CD14-positive monocyte (primary cell): ENCODE data around the gene CRYBA2. TPM values are rescaled to one million over a fixed set of nuclear protein-coding genes. Genes with fewer than 3 reads are reported as not detected.

Experiments
- DNase-seq, 3 donors: peaks; one replicate each; pipeline ENCODE4 v3.0.0-alpha.2; 2011 to 2022
- H2AFZ ChIP-seq: 2 replicates; pipeline ENCODE4 v1.6.0; 2012; ENCODE audit warnings: mild to moderate bottlenecking, low read depth, low read length, inconsistent platforms; ENCODE audit not compliant: insufficient read depth, poor library complexity, severe bottlenecking
- H3K27ac ChIP-seq, 2 donors: 1 replicate in 1 of 2; 2 replicates in 1 of 2; pipeline ENCODE4 v1.5.1; 2012 to 2013; ENCODE audit warnings: low read length in 2 of 2, control low read depth in 1 of 2, inconsistent platforms in 1 of 2, low read depth in 1 of 2, mild to moderate bottlenecking in 1 of 2
- H3K27me3 ChIP-seq, 2 donors: one replicate each; pipeline versions ENCODE4 v1.6.0 to v1.6.1; 2011 to 2013; ENCODE audit warnings: low read length in 2 of 2; ENCODE audit not compliant: control insufficient read depth in 2 of 2, insufficient read depth in 2 of 2
- H3K36me3 ChIP-seq, 2 donors: replicated peaks in 1 of 2; 1 replicate in 1 of 2; 2 replicates in 1 of 2; pipeline versions ENCODE4 v1.5.1 to v1.6.1; 2012 to 2013; ENCODE audit warnings: low read length in 2 of 2, control low read depth in 1 of 2, inconsistent platforms in 1 of 2, mild to moderate bottlenecking in 1 of 2; ENCODE audit not compliant: insufficient read depth in 2 of 2, control insufficient read depth in 1 of 2
- H3K4me1 ChIP-seq, 2 donors: 1 replicate in 1 of 2; 2 replicates in 1 of 2; pipeline versions ENCODE4 v1.5.1 to v1.6.1; 2012 to 2013; ENCODE audit warnings: low read length in 2 of 2, control low read depth in 1 of 2, inconsistent platforms in 1 of 2, mild to moderate bottlenecking in 1 of 2, moderate library complexity in 1 of 2; ENCODE audit not compliant: insufficient read depth in 2 of 2, control insufficient read depth in 1 of 2
- H3K4me2 ChIP-seq: replicated peaks from 2 replicates; pipeline ENCODE3; 2012; ENCODE audit warnings: low read length, moderate library complexity, mild to moderate bottlenecking; ENCODE audit not compliant: poor library complexity, severe bottlenecking; ENCODE audit errors: extremely low read depth
- H3K4me3 ChIP-seq, 3 experiments: fragments of 200-600 bp in 1 of 3; sonication (generic) in 1 of 3; replicated peaks in 1 of 3; 1 replicate in 2 of 3; 2 replicates in 1 of 3; pipeline ENCODE4 v1.5.1; 2011 to 2013; ENCODE audit warnings: low read length in 3 of 3, mild to moderate bottlenecking in 3 of 3, control low read depth in 2 of 3, low read depth in 2 of 3, inconsistent platforms in 1 of 3, moderate library complexity in 1 of 3
- H3K79me2 ChIP-seq: 2 replicates; pipeline ENCODE4 v1.6.0; 2012; ENCODE audit warnings: mild to moderate bottlenecking, control low read depth, inconsistent platforms, low read length, moderate library complexity; ENCODE audit not compliant: insufficient read depth
- H3K9ac ChIP-seq: 2 replicates; pipeline ENCODE4 v1.6.0; 2017; ENCODE audit warnings: low read length, mild to moderate bottlenecking; ENCODE audit not compliant: insufficient read depth, poor library complexity, severe bottlenecking
- H3K9me3 ChIP-seq, 2 donors: replicated peaks in 1 of 2; 1 replicate in 1 of 2; 2 replicates in 1 of 2; pipeline versions ENCODE4 v1.5.1 to v1.6.1; 2012 to 2013; ENCODE audit warnings: low read length in 2 of 2, control low read depth in 1 of 2; ENCODE audit not compliant: control insufficient read depth in 1 of 2, insufficient read depth in 1 of 2
- H4K20me1 ChIP-seq: 2 replicates; pipeline ENCODE4 v1.6.0; 2012; ENCODE audit warnings: mild to moderate bottlenecking, low read length, control low read depth, moderate library complexity; ENCODE audit not compliant: insufficient read depth
- H3K27ac Mint-ChIP-seq, 7 donors: one replicate each; pipeline ENCODE4 v1.8.0; 2020; ENCODE audit warnings: mild to moderate bottlenecking in 7 of 7, mixed read lengths in 7 of 7, moderate library complexity in 6 of 7, inconsistent platforms in 2 of 7
- H3K27me3 Mint-ChIP-seq, 3 donors: one replicate each; pipeline ENCODE4 v1.8.0; 2021 to 2022; ENCODE audit warnings: low read depth in 3 of 3, mild to moderate bottlenecking in 3 of 3, mixed read lengths in 3 of 3, moderate library complexity in 3 of 3, inconsistent platforms in 1 of 3
- H3K36me3 Mint-ChIP-seq, 2 donors: one replicate each; pipeline ENCODE4 v1.8.0; 2020; ENCODE audit warnings: mixed read lengths in 2 of 2, inconsistent platforms in 1 of 2, mild to moderate bottlenecking in 1 of 2
- H3K4me1 Mint-ChIP-seq: one replicate; pipeline ENCODE4 v1.8.0; 2020; ENCODE audit warnings: mild to moderate bottlenecking, mixed read lengths
- H3K4me3 Mint-ChIP-seq, 2 donors: one replicate each; pipeline ENCODE4 v1.8.0; 2020; ENCODE audit warnings: mild to moderate bottlenecking in 2 of 2, mixed read lengths in 2 of 2, moderate library complexity in 1 of 2
- H3K9me3 Mint-ChIP-seq, 7 donors: one replicate each; pipeline ENCODE4 v1.8.0; 2020 to 2022; ENCODE audit warnings: mixed read lengths in 7 of 7, mild to moderate bottlenecking in 6 of 7, moderate library complexity in 6 of 7, inconsistent platforms in 2 of 7
- CTCF ChIP-seq: fragments of 200-600 bp; IDR thresholded peaks from one replicate; pipeline ENCODE4 v1.8.0; 2022; ENCODE audit warnings: antibody characterized with exemption, mild to moderate bottlenecking
- WGBS: methylation state at CpG from one replicate; pipeline ENCODE4 v1.1.5; 2013; ENCODE audit warnings: missing lambda C conversion rate; ENCODE audit not compliant: insufficient coverage; 5-methylcytosine and 5-hydroxymethylcytosine counted together
- intact Hi-C, 2 donors: fragments of 100-400 bp; cut with micrococcal nuclease; formaldehyde crosslinking; loops; one replicate each; pipeline versions ENCODE4 v1.15.0 to v1.15.1; 2023
- polyA plus RNA-seq, 3 donors: library from polyadenylated mRNA; depleted of rRNA in 1 of 3; unstranded in 2 of 3; stranded (reverse) in 1 of 3; fragments of 300-500 nt in 2 of 3; fragments of >200 nt in 1 of 3; fragmentation: Illumina TruSeq in 2 of 3; gene quantifications; 1 replicate in 2 of 3; 2 replicates in 1 of 3; pipeline ENCODE4 v1.2.3, GENCODE V29; 2012 to 2021

Gene CRYBA2
- polyA plus RNA-seq, 3 donors: not detected

GRCh38 chr2:219034823-219035222 lies 41.6 kb upstream of the CRYBA2 start:
- H4K20me1 ChIP-seq: no peaks in the 10 kb centered on the region
- no peak overlapping the region for H2AFZ ChIP-seq
- no peaks in the 10 kb centered on the region for H3K4me1 ChIP-seq
- 40% methylated on average over 1 of the region's 6 CpGs for WGBS
- H3K27ac ChIP-seq: no peak overlapping the region
- H3K4me2 ChIP-seq: no peak overlapping the region
- H3K27me3 ChIP-seq: peaks cover 4 to 42% of the 10 kb centered on the region in 2 donors
- no peaks in the 10 kb centered on the region for H3K36me3 ChIP-seq
- no peak for DNase-seq
- H3K27ac Mint-ChIP-seq: no peak overlapping the region
- no peak overlapping the region for H3K9ac ChIP-seq
- TF ChIP-seq CTCF: no peak
- H3K4me3 Mint-ChIP-seq: peak overlapping the region in 1 of 2 donors; percentile 62
- no peaks in the 10 kb centered on the region for H3K4me1 Mint-ChIP-seq
- intact Hi-C loops: no loop called here
- peaks cover 34 to 72% (median 44%) of the 10 kb centered on the region in 3 donors for H3K27me3 Mint-ChIP-seq
- H3K4me3 ChIP-seq: no peak overlapping the region
- H3K36me3 Mint-ChIP-seq: no peaks in the 10 kb centered on the region
- H3K9me3 ChIP-seq: no peaks in the 10 kb centered on the region
- H3K79me2 ChIP-seq: no peaks in the 10 kb centered on the region
- H3K9me3 Mint-ChIP-seq: peaks cover 0 to 3% (median 0%) of the 10 kb centered on the region in 7 donors

- H3K36me3 Mint-ChIP-seq: no peaks in the 10 kb centered on the region
- TF ChIP-seq CTCF: no peak
- 93% methylated on average over 14 of the region's 23 CpGs for WGBS
- no peak overlapping the region for H3K27ac ChIP-seq
- H3K9ac ChIP-seq: no peak overlapping the region
- H3K27me3 ChIP-seq: peaks cover 0 to 24% of the 10 kb centered on the region in 2 donors
- H3K9me3 ChIP-seq: no peaks in the 10 kb centered on the region
- H3K4me3 ChIP-seq: no peak overlapping the region
- no peak for DNase-seq
- no peaks in the 10 kb centered on the region for H4K20me1 ChIP-seq
- H3K27ac Mint-ChIP-seq: no peak overlapping the region
- H3K4me1 ChIP-seq: no peaks in the 10 kb centered on the region
- H3K9me3 Mint-ChIP-seq: peaks cover 0 to 1% (median 0%) of the 10 kb centered on the region in 7 donors
- no peak overlapping the region for H2AFZ ChIP-seq
- no peak overlapping the region for H3K4me2 ChIP-seq
- intact Hi-C loops: no loop called here
- H3K36me3 ChIP-seq: no peaks in the 10 kb centered on the region
- H3K79me2 ChIP-seq: no peaks in the 10 kb centered on the region
- no peak overlapping the region for H3K4me3 Mint-ChIP-seq
- H3K27me3 Mint-ChIP-seq: peaks cover 31 to 61% (median 37%) of the 10 kb centered on the region in 3 donors
- no peaks in the 10 kb centered on the region for H3K4me1 Mint-ChIP-seq
Measured at GRCh38 chr2:219032051-219032745, 39.0 kb upstream of the CRYBA2 start.
